Mesenchymal stem cell (in vitro differentiated cells and primary cell): ENCODE data around the gene LDB1.
A peak's percentile ranks its signal among the peaks of the same experiment; 100 is the strongest.

Experiments used
- DNase-seq: peaks from one replicate; pipeline ENCODE4 v3.0.0-alpha.2; 2013
- H2AFZ ChIP-seq: one replicate; pipeline ENCODE4 v1.6.1; 2013; ENCODE audit warnings: low read depth, mild to moderate bottlenecking, control low read depth, inconsistent platforms, low read length, moderate library complexity
- H2AK5ac ChIP-seq: 2 replicates; pipeline ENCODE4 v1.6.1; 2013; ENCODE audit warnings: low read length, moderate library complexity, mild to moderate bottlenecking, inconsistent platforms; ENCODE audit not compliant: severe bottlenecking
- H2BK120ac ChIP-seq: one replicate; pipeline ENCODE4 v1.6.1; 2013; ENCODE audit warnings: low read depth, mild to moderate bottlenecking, inconsistent platforms, low read length, moderate library complexity
- H2BK12ac ChIP-seq, 2 experiments: one replicate each; pipeline ENCODE4 v1.6.1; 2013; ENCODE audit warnings: inconsistent platforms in 2 of 2, low read length in 2 of 2, mild to moderate bottlenecking in 2 of 2, moderate library complexity in 2 of 2, control low read depth in 1 of 2
- H2BK15ac ChIP-seq: one replicate; pipeline ENCODE4 v1.6.1; 2013; ENCODE audit warnings: mild to moderate bottlenecking, low read depth, inconsistent platforms; ENCODE audit not compliant: poor library complexity, severe bottlenecking
- H2BK5ac ChIP-seq: 2 replicates; pipeline ENCODE4 v1.6.1; 2013; ENCODE audit warnings: low read depth, mild to moderate bottlenecking, low read length, control low read depth, inconsistent platforms; ENCODE audit not compliant: poor library complexity, severe bottlenecking
- H3K14ac ChIP-seq, 2 experiments: one replicate each; pipeline ENCODE4 v1.6.1; 2013; ENCODE audit warnings: inconsistent platforms in 2 of 2, low read length in 2 of 2, control low read depth in 1 of 2, mild to moderate bottlenecking in 1 of 2, moderate library complexity in 1 of 2
- H3K18ac ChIP-seq, 2 experiments: one replicate each; pipeline ENCODE4 v1.6.1; 2013; ENCODE audit warnings: inconsistent platforms in 2 of 2, low read length in 2 of 2, control low read depth in 1 of 2, low read depth in 1 of 2, mild to moderate bottlenecking in 1 of 2
- H3K23ac ChIP-seq, 2 experiments: one replicate each; pipeline ENCODE4 v1.6.1; 2013; ENCODE audit warnings: inconsistent platforms in 2 of 2, low read length in 2 of 2, mild to moderate bottlenecking in 2 of 2, moderate library complexity in 2 of 2, control low read depth in 1 of 2
- H3K27ac ChIP-seq: 2 replicates; pipeline ENCODE4 v1.5.1; 2013; ENCODE audit warnings: mild to moderate bottlenecking, moderate library complexity, low read length, control low read depth, inconsistent platforms; ENCODE audit not compliant: poor library complexity, severe bottlenecking
- H3K27me3 ChIP-seq, 2 experiments: 2 replicates each; pipeline versions ENCODE4 v1.6.1 to v1.7.0; 2013; ENCODE audit warnings: low read length in 2 of 2, mild to moderate bottlenecking in 2 of 2, moderate library complexity in 2 of 2, control low read depth in 1 of 2, inconsistent platforms in 1 of 2; ENCODE audit not compliant: control insufficient read depth in 1 of 2, insufficient read depth in 1 of 2
- H3K36me3 ChIP-seq, 2 experiments: 2 replicates each; pipeline versions ENCODE4 v1.6.1 to v1.7.0; 2013; ENCODE audit warnings: low read length in 2 of 2, control low read depth in 1 of 2, inconsistent platforms in 1 of 2, low read depth in 1 of 2, mild to moderate bottlenecking in 1 of 2; ENCODE audit not compliant: insufficient read depth in 2 of 2, control insufficient read depth in 1 of 2
- H3K4ac ChIP-seq, 2 experiments: one replicate each; pipeline ENCODE4 v1.6.1; 2013; ENCODE audit warnings: inconsistent platforms in 2 of 2, low read length in 2 of 2, mild to moderate bottlenecking in 2 of 2, moderate library complexity in 2 of 2, control low read depth in 1 of 2, low read depth in 1 of 2
- H3K4me1 ChIP-seq: 2 replicates; pipeline ENCODE4 v1.6.1; 2013; ENCODE audit warnings: low read depth, low read length, control low read depth; ENCODE audit not compliant: control insufficient read depth, insufficient read depth
- H3K4me2 ChIP-seq: 2 replicates; pipeline ENCODE4 v1.6.1; 2013; ENCODE audit warnings: low read length, mild to moderate bottlenecking, inconsistent platforms; ENCODE audit not compliant: poor library complexity, severe bottlenecking
- H3K4me3 ChIP-seq, 2 experiments: 2 replicates each; pipeline versions ENCODE4 v1.5.1 to v1.7.0; 2013; ENCODE audit warnings: low read length in 2 of 2, mild to moderate bottlenecking in 2 of 2, control low read depth in 1 of 2, low read depth in 1 of 2; ENCODE audit not compliant: insufficient read depth in 1 of 2
- H3K79me1 ChIP-seq: replicated peaks from 2 replicates; pipeline ENCODE4 v1.6.1; 2013; ENCODE audit warnings: mild to moderate bottlenecking, control low read depth, low read length, inconsistent platforms; ENCODE audit not compliant: poor library complexity, severe bottlenecking
- H3K9ac ChIP-seq: 2 replicates; pipeline ENCODE4 v1.7.0; 2013; ENCODE audit warnings: mild to moderate bottlenecking, low read length, moderate library complexity
- H3K9me3 ChIP-seq: 2 replicates; pipeline ENCODE4 v1.7.0; 2013; ENCODE audit warnings: mild to moderate bottlenecking, low read length; ENCODE audit not compliant: control insufficient read depth
- H4K8ac ChIP-seq: one replicate; pipeline ENCODE4 v1.6.1; 2013; ENCODE audit warnings: inconsistent platforms, mild to moderate bottlenecking, low read length, moderate library complexity
- H4K91ac ChIP-seq: one replicate; pipeline ENCODE4 v1.6.1; 2013; ENCODE audit warnings: mild to moderate bottlenecking, low read length, inconsistent platforms
- WGBS: methylation state at CpG from one replicate; pipeline ENCODE4 v1.1.7; 2013; ENCODE audit warnings: mixed read lengths; 5-methylcytosine and 5-hydroxymethylcytosine counted together

LDB1 gene

GRCh38 chr10:102069071-102069470, 51.1 kb downstream of the LDB1 start:
- Histone ChIP-seq H3K79me1 (peaks cover 37% of the 10 kb centered on the region), H2BK120ac (no peak overlapping the region), H2AFZ (no peak overlapping the region), H3K23ac (no peak overlapping the region), H2BK15ac (no peak overlapping the region), H3K36me3 (peaks cover 25 to 39% of the 10 kb centered on the region in 2 experiments), H3K27ac (no peak overlapping the region), H4K8ac (no peak overlapping the region), H3K4me2 (no peak overlapping the region), H3K4me1 (peaks cover 19% of the 10 kb centered on the region), H2BK5ac (no peak overlapping the region), H3K27me3 (no peaks in the 10 kb centered on the region), H4K91ac (no peak overlapping the region), H3K9ac (no peak overlapping the region), H2BK12ac (no peak overlapping the region), H3K18ac (no peak overlapping the region), H2AK5ac (no peak overlapping the region), H3K14ac (no peak overlapping the region), H3K4me3 (no peak overlapping the region), H3K4ac (no peak overlapping the region), H3K9me3 (no peaks in the 10 kb centered on the region)
- no peak for DNase-seq

- DNase-seq: no peak
- 90% methylated on average over 1 of the region's 1 CpG for WGBS
- H3K14ac ChIP-seq: no peak overlapping the region
- H2BK5ac ChIP-seq: no peak overlapping the region
- peaks cover 37% of the 10 kb centered on the region for H3K79me1 ChIP-seq
- H3K18ac ChIP-seq: no peak overlapping the region
- no peak overlapping the region for H3K4me3 ChIP-seq
- no peak overlapping the region for H2BK12ac ChIP-seq
- H3K4ac ChIP-seq: no peak overlapping the region
- H2AK5ac ChIP-seq: no peak overlapping the region
- no peak overlapping the region for H3K4me2 ChIP-seq
- H3K9me3 ChIP-seq: no peaks in the 10 kb centered on the region
- H3K36me3 ChIP-seq: peaks cover 25 to 39% of the 10 kb centered on the region in 2 experiments
- no peak overlapping the region for H3K9ac ChIP-seq
- H2AFZ ChIP-seq: no peak overlapping the region
- H4K8ac ChIP-seq: no peak overlapping the region
- H4K91ac ChIP-seq: no peak overlapping the region
- no peak overlapping the region for H2BK120ac ChIP-seq
- no peak overlapping the region for H3K27ac ChIP-seq
- H2BK15ac ChIP-seq: no peak overlapping the region
- H3K23ac ChIP-seq: no peak overlapping the region
- peaks cover 19% of the 10 kb centered on the region for H3K4me1 ChIP-seq
- H3K27me3 ChIP-seq: no peaks in the 10 kb centered on the region
These were observed 52.0 kb downstream of the LDB1 start for GRCh38 chr10:102068216-102068615.

- WGBS: 97% methylated on average over 18 of the region's 18 CpGs
- Histone ChIP-seq H2AK5ac (no peak overlapping the region), H3K27me3 (no peaks in the 10 kb centered on the region)
These were observed 52.9 kb downstream of the LDB1 start for GRCh38 chr10:102067091-102067916.

GRCh38 chr10:102066399-102067088, 53.6 kb downstream of the LDB1 start:
- H3K9ac ChIP-seq: peak overlapping the region; percentile 91
- H2BK120ac ChIP-seq: no peak overlapping the region
- no peak overlapping the region for H2BK15ac ChIP-seq
- 98% methylated on average over 15 of the region's 16 CpGs for WGBS
- DNase-seq: no peak
- no peak overlapping the region for H3K27ac ChIP-seq
- peak overlapping the region in 1 of 2 experiments; percentile 53 for H3K4ac ChIP-seq
- H2BK5ac ChIP-seq: no peak overlapping the region
- H3K4me1 ChIP-seq: peaks cover 19% of the 10 kb centered on the region
- H3K4me2 ChIP-seq: peak overlapping the region; percentile 54
- peak overlapping the region in 1 of 2 experiments; percentile 50 for H3K14ac ChIP-seq
- H2AK5ac ChIP-seq: peak overlapping the region; percentile 34
- H3K18ac ChIP-seq: peak overlapping the region in 1 of 2 experiments; percentile 44
- H3K27me3 ChIP-seq: no peaks in the 10 kb centered on the region
- H2AFZ ChIP-seq: no peak overlapping the region
- peak overlapping the region; percentile 31 for H4K91ac ChIP-seq
- peaks cover 25 to 39% of the 10 kb centered on the region in 2 experiments for H3K36me3 ChIP-seq
- peaks cover 35% of the 10 kb centered on the region for H3K79me1 ChIP-seq
- H3K23ac ChIP-seq: peak overlapping the region in 1 of 2 experiments; percentile 49
- no peaks in the 10 kb centered on the region for H3K9me3 ChIP-seq
- H3K4me3 ChIP-seq: peak overlapping the region; percentile 85 to 90
- peak overlapping the region in 1 of 2 experiments; percentile 23 for H2BK12ac ChIP-seq
- peak overlapping the region; percentile 67 for H4K8ac ChIP-seq

More at GRCh38 chr10:102067091-102067916, 52.9 kb downstream of the LDB1 start:
- Histone ChIP-seq H3K9ac (peak overlapping the region; percentile 36), H3K4me3 (peak overlapping the region in 1 of 2 experiments; percentile 90), H3K79me1 (peaks cover 37% of the 10 kb centered on the region), H2AFZ (no peak overlapping the region), H3K4ac (no peak overlapping the region), H2BK5ac (no peak overlapping the region), H3K4me1 (peaks cover 19% of the 10 kb centered on the region), H3K9me3 (no peaks in the 10 kb centered on the region), H2BK120ac (no peak overlapping the region), H2BK15ac (no peak overlapping the region), H3K36me3 (peaks cover 25 to 39% of the 10 kb centered on the region in 2 experiments), H3K4me2 (peak overlapping the region; percentile 10), H2BK12ac (no peak overlapping the region), H4K8ac (no peak overlapping the region), H3K23ac (no peak overlapping the region), H4K91ac (no peak overlapping the region), H3K14ac (no peak overlapping the region), H3K18ac (no peak overlapping the region), H3K27ac (no peak overlapping the region)
- no peak for DNase-seq
